Measurements from ENCODE around the gene ALDH1A2.

Gene ALDH1A2

GRCh38 chr15:57920911-57921310, 144.6 kb downstream of the ALDH1A2 start:
- Histone ChIP-seq H3K27me3 (ENCODE audit: insufficient read depth, insufficient read length) (no peaks in the 10 kb centered on the region), H3K4me1 (ENCODE audit: insufficient read depth, insufficient read length) (no peaks in the 10 kb centered on the region), H3K9me3 (ENCODE audit: insufficient read depth, low read length) (no peaks in the 10 kb centered on the region), H3K4me3 (ENCODE audit: insufficient read length, low read depth) (no peak overlapping the region), H3K9ac (ENCODE audit: insufficient read length, low read depth) (no peak overlapping the region), H3K36me3 (ENCODE audit: insufficient read depth, insufficient read length, low read length) (no peaks in the 10 kb centered on the region)
- no peak for TF ChIP-seq SUZ12 (IDR thresholded peaks at IDR 0.05; ENCODE audit: extremely low read depth, insufficient read depth, insufficient read length)
- TF ChIP-seq ZNF274 (IDR thresholded peaks at IDR 0.05; ENCODE audit: low read depth, low read length): no peak
- no peak for TF ChIP-seq YY1 (IDR thresholded peaks at IDR 0.05; ENCODE audit: insufficient read depth, insufficient read length)
- no peak for DNase-seq (ENCODE audit: low read depth, low spot score)

DNA sequence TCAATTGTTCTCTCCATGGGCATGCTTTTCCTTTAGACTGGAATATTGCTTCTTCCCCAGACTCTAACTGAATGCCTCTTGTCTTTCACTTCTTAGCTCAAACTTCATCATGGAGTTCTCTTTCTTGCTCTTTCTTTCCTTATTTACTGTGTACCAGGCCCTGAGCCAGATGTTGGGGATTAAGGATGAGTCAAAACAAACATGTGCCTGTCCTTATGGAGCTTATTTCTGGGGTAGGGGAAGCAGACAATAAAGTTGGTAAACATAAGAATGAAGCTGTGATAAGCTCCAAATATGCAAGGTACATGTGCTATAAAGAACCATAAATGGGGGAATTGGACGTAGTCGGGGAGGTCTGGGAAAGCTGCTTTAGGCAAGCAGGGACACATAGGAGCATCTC, 145.8 kb downstream of the ALDH1A2 start:
- no peaks in the 10 kb centered on the region for H3K9me3 ChIP-seq (ENCODE audit: insufficient read depth, low read length)
- H3K4me1 ChIP-seq (ENCODE audit: insufficient read depth, insufficient read length): no peaks in the 10 kb centered on the region
- TF ChIP-seq ZNF274 (IDR thresholded peaks at IDR 0.05; ENCODE audit: low read depth, low read length) (no peak), SUZ12 (IDR thresholded peaks at IDR 0.05; ENCODE audit: extremely low read depth, insufficient read depth, insufficient read length) (no peak), YY1 (IDR thresholded peaks at IDR 0.05; ENCODE audit: insufficient read depth, insufficient read length) (no peak)
- DNase-seq (ENCODE audit: low read depth, low spot score): no peak
- H3K27me3 ChIP-seq (ENCODE audit: insufficient read depth, insufficient read length): no peaks in the 10 kb centered on the region
- no peaks in the 10 kb centered on the region for H3K36me3 ChIP-seq (ENCODE audit: insufficient read depth, insufficient read length, low read length)
- no peak overlapping the region for H3K4me3 ChIP-seq (ENCODE audit: insufficient read length, low read depth)
- no peak overlapping the region for H3K9ac ChIP-seq (ENCODE audit: insufficient read length, low read depth)

DNA sequence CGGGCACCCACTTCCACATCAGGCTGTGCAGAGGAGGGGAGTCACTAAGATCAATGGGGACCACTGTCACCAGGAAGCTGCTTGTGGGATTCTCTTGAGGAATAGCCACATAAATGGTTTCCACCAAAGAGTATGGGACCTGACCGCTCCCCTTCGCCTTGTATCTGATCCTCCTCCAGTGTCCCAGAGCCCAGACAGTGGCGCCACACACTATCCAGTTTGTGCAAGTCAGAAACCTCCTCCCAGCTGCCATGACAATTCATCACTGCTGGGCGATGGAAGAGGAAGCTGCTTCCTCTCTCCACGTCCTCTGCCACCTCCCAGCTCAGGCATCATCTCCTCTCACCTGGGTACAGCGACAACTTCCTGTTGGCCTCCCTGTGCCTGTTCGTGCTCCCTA, 147.5 kb downstream of the ALDH1A2 start:
- TF ChIP-seq ZNF274 (IDR thresholded peaks at IDR 0.05; ENCODE audit: low read depth, low read length) (no peak), YY1 (IDR thresholded peaks at IDR 0.05; ENCODE audit: insufficient read depth, insufficient read length) (no peak), SUZ12 (IDR thresholded peaks at IDR 0.05; ENCODE audit: extremely low read depth, insufficient read depth, insufficient read length) (no peak)
- no peaks in the 10 kb centered on the region for H3K27me3 ChIP-seq (ENCODE audit: insufficient read depth, insufficient read length)
- H3K36me3 ChIP-seq (ENCODE audit: insufficient read depth, insufficient read length, low read length): no peaks in the 10 kb centered on the region
- H3K4me3 ChIP-seq (ENCODE audit: insufficient read length, low read depth): no peak overlapping the region
- no peak for DNase-seq (ENCODE audit: low read depth, low spot score)
- H3K4me1 ChIP-seq (ENCODE audit: insufficient read depth, insufficient read length): no peaks in the 10 kb centered on the region
- no peaks in the 10 kb centered on the region for H3K9me3 ChIP-seq (ENCODE audit: insufficient read depth, low read length)
- H3K9ac ChIP-seq (ENCODE audit: insufficient read length, low read depth): no peak overlapping the region

DNA sequence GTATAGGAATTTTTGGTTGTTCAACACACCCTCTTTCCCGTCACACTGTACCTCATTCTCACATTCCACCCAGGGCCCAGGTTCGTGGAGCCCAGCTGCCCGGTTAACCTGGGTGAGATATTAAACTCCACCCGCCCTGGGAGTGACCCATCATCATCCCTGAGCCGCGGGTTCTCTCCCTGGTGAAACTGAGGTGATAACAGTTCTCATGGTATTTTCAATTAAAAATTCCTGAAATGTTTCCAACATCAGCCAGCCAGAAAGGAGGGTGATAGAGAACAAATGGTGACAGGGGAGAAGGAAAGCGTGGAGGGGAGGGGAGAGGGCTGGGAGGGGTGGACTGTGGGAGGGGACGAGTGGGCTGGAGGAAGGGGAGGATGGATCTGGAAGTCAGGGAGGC, 148.8 kb downstream of the ALDH1A2 start:
- Histone ChIP-seq H3K4me1 (ENCODE audit: insufficient read depth, insufficient read length) (no peaks in the 10 kb centered on the region), H3K4me3 (ENCODE audit: insufficient read length, low read depth) (no peak overlapping the region), H3K9me3 (ENCODE audit: insufficient read depth, low read length) (no peaks in the 10 kb centered on the region), H3K9ac (ENCODE audit: insufficient read length, low read depth) (no peak overlapping the region), H3K27me3 (ENCODE audit: insufficient read depth, insufficient read length) (no peaks in the 10 kb centered on the region), H3K36me3 (ENCODE audit: insufficient read depth, insufficient read length, low read length) (no peaks in the 10 kb centered on the region)
- DNase-seq (ENCODE audit: low read depth, low spot score): no peak
- TF ChIP-seq SUZ12 (IDR thresholded peaks at IDR 0.05; ENCODE audit: extremely low read depth, insufficient read depth, insufficient read length) (no peak), YY1 (IDR thresholded peaks at IDR 0.05; ENCODE audit: insufficient read depth, insufficient read length) (no peak), ZNF274 (IDR thresholded peaks at IDR 0.05; ENCODE audit: low read depth, low read length) (no peak)

DNA sequence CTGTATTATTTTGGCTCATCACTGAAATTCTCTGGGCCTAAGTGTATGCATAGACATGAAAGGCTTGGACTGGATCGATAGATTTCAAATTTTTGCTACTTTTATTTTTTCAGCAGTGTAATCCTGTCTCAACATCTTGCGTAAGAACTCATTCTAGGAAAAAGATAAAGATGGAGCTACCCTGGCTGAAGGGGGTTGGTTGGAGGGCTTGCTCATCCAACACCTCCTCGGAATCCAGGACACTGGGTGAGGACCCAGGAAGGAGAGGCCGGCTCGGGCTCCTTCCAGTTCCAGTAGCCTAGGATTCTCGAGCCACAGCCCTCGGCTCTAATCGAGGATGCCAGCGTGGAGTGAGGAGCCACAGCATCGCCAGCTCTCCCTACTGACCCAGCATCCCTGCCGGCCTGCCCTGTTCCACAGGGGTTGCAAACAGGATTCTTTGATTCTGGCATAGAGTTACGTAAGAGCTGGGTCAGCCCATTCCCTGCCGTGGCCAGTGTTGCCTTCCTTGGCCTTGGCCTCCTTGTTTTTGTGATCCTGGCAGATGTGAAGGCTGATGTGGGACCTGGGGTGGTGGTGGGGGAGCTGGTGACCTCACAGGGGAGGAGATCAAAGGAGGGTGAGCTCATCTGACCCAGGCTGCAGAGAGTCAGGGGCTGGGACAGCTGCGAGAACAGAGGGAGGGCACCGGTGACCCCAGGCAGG, 149.5 kb downstream of the ALDH1A2 start:
- Histone ChIP-seq H3K4me1 (ENCODE audit: insufficient read depth, insufficient read length) (no peaks in the 10 kb centered on the region), H3K27me3 (ENCODE audit: insufficient read depth, insufficient read length) (no peaks in the 10 kb centered on the region), H3K9me3 (ENCODE audit: insufficient read depth, low read length) (no peaks in the 10 kb centered on the region), H3K4me3 (ENCODE audit: insufficient read length, low read depth) (no peak overlapping the region), H3K36me3 (ENCODE audit: insufficient read depth, insufficient read length, low read length) (no peaks in the 10 kb centered on the region), H3K9ac (ENCODE audit: insufficient read length, low read depth) (no peak overlapping the region)
- no peak for DNase-seq (ENCODE audit: low read depth, low spot score)
- TF ChIP-seq ZNF274 (IDR thresholded peaks at IDR 0.05; ENCODE audit: low read depth, low read length) (no peak), SUZ12 (IDR thresholded peaks at IDR 0.05; ENCODE audit: extremely low read depth, insufficient read depth, insufficient read length) (no peak), YY1 (IDR thresholded peaks at IDR 0.05; ENCODE audit: insufficient read depth, insufficient read length) (no peak)

- DNase-seq (ENCODE audit: low read depth, low spot score): no peak
- Histone ChIP-seq H3K4me3 (ENCODE audit: insufficient read length, low read depth) (no peak overlapping the region), H3K9me3 (ENCODE audit: insufficient read depth, low read length) (no peaks in the 10 kb centered on the region; the same call in 1 of the 2 replicates), H3K4me1 (ENCODE audit: insufficient read depth, insufficient read length) (no peaks in the 10 kb centered on the region), H3K9ac (ENCODE audit: insufficient read length, low read depth) (no peak overlapping the region), H3K36me3 (ENCODE audit: insufficient read depth, insufficient read length, low read length) (no peaks in the 10 kb centered on the region), H3K27me3 (ENCODE audit: insufficient read depth, insufficient read length) (no peaks in the 10 kb centered on the region)
- TF ChIP-seq ZNF274 (IDR thresholded peaks at IDR 0.05; ENCODE audit: low read depth, low read length) (no peak), YY1 (IDR thresholded peaks at IDR 0.05; ENCODE audit: insufficient read depth, insufficient read length) (no peak), SUZ12 (IDR thresholded peaks at IDR 0.05; ENCODE audit: extremely low read depth, insufficient read depth, insufficient read length) (no peak)
Observed at GRCh38 chr15:57914350-57915055, 151.0 kb downstream of the ALDH1A2 start.

- no peak for TF ChIP-seq YY1 (IDR thresholded peaks at IDR 0.05; ENCODE audit: insufficient read depth, insufficient read length)
- no peak for TF ChIP-seq ZNF274 (IDR thresholded peaks at IDR 0.05; ENCODE audit: low read depth, low read length)
- TF ChIP-seq SUZ12 (IDR thresholded peaks at IDR 0.05; ENCODE audit: extremely low read depth, insufficient read depth, insufficient read length): no peak
- no peaks in the 10 kb centered on the region for H3K27me3 ChIP-seq (ENCODE audit: insufficient read depth, insufficient read length)
- H3K36me3 ChIP-seq (ENCODE audit: insufficient read depth, insufficient read length, low read length): no peaks in the 10 kb centered on the region
- H3K9ac ChIP-seq (ENCODE audit: insufficient read length, low read depth): no peak overlapping the region
- DNase-seq (ENCODE audit: low read depth, low spot score): no peak
- H3K4me3 ChIP-seq (ENCODE audit: insufficient read length, low read depth): no peak overlapping the region
- H3K9me3 ChIP-seq (ENCODE audit: insufficient read depth, low read length): no peaks in the 10 kb centered on the region; the same call in 1 of the 2 replicates
- no peaks in the 10 kb centered on the region for H3K4me1 ChIP-seq (ENCODE audit: insufficient read depth, insufficient read length)
Observed at GRCh38 chr15:57911247-57911646, 154.3 kb downstream of the ALDH1A2 start.
